ENCODE measurements around the gene BPIFA3. TPM values are rescaled to one million over a fixed set of nuclear protein-coding genes. Genes with fewer than 3 reads are reported as not detected.

BPIFA3 gene
- total RNA-seq, 1 donor: not detected

GRCh38 chr20:33239979-33240736, 23.0 kb downstream of the BPIFA3 start:
- no peak for DNase-seq (ENCODE audit: low read depth)
- H3K4me3 ChIP-seq (ENCODE audit: low read depth, low read length): no peak overlapping the region
- TF ChIP-seq, protein P1, sequence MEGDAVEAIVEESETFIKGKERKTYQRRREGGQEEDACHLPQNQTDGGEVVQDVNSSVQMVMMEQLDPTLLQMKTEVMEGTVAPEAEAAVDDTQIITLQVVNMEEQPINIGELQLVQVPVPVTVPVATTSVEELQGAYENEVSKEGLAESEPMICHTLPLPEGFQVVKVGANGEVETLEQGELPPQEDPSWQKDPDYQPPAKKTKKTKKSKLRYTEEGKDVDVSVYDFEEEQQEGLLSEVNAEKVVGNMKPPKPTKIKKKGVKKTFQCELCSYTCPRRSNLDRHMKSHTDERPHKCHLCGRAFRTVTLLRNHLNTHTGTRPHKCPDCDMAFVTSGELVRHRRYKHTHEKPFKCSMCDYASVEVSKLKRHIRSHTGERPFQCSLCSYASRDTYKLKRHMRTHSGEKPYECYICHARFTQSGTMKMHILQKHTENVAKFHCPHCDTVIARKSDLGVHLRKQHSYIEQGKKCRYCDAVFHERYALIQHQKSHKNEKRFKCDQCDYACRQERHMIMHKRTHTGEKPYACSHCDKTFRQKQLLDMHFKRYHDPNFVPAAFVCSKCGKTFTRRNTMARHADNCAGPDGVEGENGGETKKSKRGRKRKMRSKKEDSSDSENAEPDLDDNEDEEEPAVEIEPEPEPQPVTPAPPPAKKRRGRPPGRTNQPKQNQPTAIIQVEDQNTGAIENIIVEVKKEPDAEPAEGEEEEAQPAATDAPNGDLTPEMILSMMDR (IDR thresholded peaks at IDR 0.05; ENCODE audit: insufficient read depth, low read depth, low read length): no peak

- H3K4me3 ChIP-seq (ENCODE audit: low read depth, low read length): no peak overlapping the region
- no peak for DNase-seq (ENCODE audit: low read depth)
- TF ChIP-seq, protein P1 (IDR thresholded peaks at IDR 0.05; ENCODE audit: insufficient read depth, low read depth, low read length): no peak
Measured at GRCh38 chr20:33240923-33241322, 23.8 kb downstream of the BPIFA3 start.

DNA sequence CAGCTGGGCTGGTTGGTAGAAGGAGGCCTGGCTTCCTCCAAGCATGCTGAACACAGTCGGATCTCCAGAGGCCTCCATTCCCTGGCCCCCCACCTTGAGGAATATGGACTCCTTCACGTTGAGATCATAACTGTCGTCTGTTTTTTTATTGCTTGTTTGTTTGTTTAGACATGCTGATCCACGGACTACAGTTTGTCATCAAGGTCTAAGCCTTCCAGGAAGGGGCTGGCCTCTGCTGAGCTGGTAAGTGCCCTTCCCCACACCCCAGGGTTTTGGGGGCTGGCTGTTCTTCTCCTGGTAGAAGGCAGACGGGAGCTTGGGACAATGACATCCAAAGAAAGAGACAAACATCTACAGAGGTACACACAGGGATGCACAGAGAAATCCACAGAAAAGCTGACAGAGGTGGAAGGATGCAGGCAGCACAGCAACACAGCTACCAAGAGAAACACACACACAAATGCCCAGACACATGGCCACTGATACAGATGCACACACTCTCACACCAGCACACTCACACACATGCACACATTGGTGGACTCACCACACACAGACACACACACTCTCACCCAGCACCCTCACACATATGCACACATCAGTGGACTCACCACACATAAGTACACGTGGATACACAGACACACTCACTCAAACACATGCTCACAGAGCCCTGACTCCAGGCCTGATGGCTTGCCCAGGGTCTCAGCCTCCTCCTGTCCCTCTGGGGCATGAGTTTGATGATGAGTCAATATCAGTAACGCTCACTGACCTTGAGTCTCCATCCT, 25.4 kb downstream of the BPIFA3 start:
- TF ChIP-seq, protein P1 (IDR thresholded peaks at IDR 0.05; ENCODE audit: insufficient read depth, low read depth, low read length): no peak
- H3K4me3 ChIP-seq (ENCODE audit: low read depth, low read length): no peak overlapping the region
- DNase-seq (ENCODE audit: low read depth): no peak

DNA sequence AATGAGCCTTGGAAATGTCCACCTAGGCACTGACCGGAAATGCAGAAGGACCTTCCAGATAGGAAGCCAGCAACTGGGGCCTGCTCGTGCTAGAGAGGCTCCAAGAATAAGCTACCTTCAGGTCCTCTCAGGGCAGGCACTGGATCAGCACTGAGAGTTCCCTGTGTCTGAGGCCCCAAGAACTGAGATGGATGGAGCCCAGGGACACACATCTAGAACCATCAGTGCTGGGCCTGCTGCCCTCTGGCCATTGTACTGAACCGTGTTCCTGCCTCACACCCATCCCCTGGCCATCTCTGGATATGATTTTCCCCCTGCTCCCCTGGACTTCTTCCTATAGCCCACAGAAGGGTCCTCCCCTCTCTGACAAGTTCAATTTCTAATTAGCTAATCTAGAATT, 28.9 kb downstream of the BPIFA3 start:
- DNase-seq (ENCODE audit: low read depth): no peak
- TF ChIP-seq, protein P1 (IDR thresholded peaks at IDR 0.05; ENCODE audit: insufficient read depth, low read depth, low read length): no peak
- no peak overlapping the region for H3K4me3 ChIP-seq (ENCODE audit: low read depth, low read length)

DNA sequence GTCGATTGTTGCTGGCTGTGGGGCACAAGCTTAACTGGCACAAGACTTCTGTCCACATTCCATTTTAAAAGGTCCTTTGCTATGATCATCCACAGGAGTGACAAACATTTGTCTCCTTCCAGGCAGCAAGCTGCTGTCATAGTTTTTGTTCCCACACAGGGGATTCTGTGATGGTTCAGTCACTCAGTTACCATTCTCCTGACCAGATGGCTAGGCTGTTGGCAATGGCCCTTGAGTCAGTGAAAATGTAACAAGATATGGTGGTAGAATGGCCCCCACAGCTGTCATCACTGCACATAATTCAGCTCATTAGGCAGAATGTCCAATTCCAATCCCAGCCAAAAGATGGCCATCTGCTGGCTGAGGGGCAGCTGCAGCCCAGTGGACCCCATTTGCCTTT, 32.3 kb downstream of the BPIFA3 start:
- no peak overlapping the region for H3K4me3 ChIP-seq (ENCODE audit: low read depth, low read length)
- TF ChIP-seq, protein P1 (IDR thresholded peaks at IDR 0.05; ENCODE audit: insufficient read depth, low read depth, low read length): no peak
- DNase-seq (ENCODE audit: low read depth): no peak

DNA sequence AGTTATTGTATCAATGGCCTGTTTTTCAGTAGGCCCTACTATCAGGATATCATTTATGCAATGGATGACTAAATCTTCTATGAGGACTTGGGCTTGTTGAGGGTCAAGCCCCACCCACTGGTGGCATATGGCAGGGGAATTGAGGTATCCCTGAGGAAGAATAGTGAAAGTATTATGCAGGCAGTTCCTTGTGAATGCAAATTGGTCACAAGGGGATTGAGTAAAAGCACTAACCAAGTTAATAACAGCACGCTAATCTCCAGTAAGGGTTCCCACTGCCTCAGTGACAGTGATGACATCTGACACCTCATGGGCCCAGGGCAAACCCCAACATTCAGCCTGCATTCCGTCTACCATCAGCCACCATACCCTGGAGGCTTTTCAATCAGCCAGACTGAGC, 33.5 kb downstream of the BPIFA3 start:
- DNase-seq (ENCODE audit: low read depth): no peak
- TF ChIP-seq, protein P1 (IDR thresholded peaks at IDR 0.05; ENCODE audit: insufficient read depth, low read depth, low read length): no peak
- no peak overlapping the region for H3K4me3 ChIP-seq (ENCODE audit: low read depth, low read length)
